GM18907 (cell line): ENCODE data around the gene RPAP2.
A peak's percentile ranks its signal among the peaks of the same experiment; 100 is the strongest.
"Not testable (repeated sequence)": the region's sequence is repeated elsewhere in the genome, so short reads cannot be mapped to it uniquely, and the experiment has no call there.

Source experiments
- ATAC-seq: cut with Tn5 transposase; IDR thresholded peaks from one replicate; pipeline ENCODE4 v1.9.1; 2021; ENCODE audit warnings: mild to moderate bottlenecking, moderate library complexity; ENCODE audit not compliant: unreplicated experiment

Gene RPAP2

DNA sequence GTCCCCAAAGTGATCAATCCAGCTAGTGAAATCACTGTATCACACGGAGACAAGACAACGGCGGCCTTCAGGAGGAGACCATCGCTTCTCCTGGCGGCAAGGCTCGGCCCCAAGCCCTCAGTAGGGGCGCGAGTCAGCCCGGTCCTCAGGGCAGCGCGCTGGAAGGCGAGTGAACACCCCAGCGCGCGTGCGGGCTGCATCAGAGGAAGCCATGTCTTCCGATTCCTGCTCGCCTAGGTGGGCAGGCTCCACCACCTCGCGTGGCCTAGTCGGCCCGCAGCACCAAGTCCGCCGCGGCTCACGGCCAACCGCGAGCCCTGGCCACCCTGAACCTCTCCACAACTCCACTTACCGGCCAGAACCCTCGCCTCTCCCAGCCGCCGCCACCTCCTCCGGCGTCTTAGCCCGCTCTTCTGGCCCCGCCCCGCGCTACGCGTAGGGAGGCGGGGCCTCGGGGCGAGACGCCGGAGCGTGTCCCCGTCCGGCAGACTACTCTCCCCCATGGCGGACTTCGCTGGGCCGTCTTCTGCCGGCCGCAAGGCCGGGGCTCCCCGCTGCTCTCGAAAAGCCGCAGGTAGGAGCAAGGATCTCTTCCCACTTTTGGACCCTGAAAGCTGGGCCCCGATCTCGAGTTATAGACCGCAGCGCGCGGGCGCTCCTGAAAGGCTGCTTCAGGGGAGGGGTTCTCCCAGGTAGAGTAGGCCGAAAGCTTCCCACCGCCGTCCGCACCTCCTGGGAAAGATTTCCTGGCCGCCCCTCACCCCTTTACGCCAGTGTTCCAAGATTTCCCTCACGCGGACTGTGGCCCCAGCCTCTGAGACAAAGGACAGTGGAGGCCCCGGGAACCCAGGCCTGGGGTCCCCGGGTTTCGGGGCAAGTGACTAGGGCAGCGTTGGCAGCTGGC is at the start of gene RPAP2, which contains the start of gene GLMN:
RPAP2 (plus strand) TSS at position 487 of the 904 bp plus-strand sequence; CDS start at position 502, 15 bp downstream.
GLMN (minus strand) TSS at position 415 of the 904 bp plus-strand sequence. CDS start 988 bp downstream, outside the sequence.
- ATAC-seq = peak; percentile 98

DNA sequence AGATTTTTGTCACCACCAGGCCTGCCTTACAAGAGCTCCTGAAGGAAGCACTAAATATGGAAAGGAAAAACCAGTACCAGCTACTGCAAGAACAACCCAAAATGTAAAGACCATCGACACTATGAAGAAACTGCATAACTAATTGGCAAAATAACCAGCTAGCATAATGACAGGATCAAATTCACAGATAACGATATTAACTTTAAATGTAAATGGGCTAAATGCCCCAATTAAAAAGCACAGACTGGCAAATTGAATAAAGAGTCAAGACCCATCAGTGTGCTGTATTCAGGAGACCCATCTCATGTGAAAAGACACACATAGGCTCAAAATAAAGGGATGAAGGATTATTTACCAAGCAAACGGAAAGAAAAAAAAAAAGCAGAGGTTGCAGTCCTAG is 44.1 kb upstream of the RPAP2 start:
- ATAC-seq = not testable (repeated sequence)

DNA sequence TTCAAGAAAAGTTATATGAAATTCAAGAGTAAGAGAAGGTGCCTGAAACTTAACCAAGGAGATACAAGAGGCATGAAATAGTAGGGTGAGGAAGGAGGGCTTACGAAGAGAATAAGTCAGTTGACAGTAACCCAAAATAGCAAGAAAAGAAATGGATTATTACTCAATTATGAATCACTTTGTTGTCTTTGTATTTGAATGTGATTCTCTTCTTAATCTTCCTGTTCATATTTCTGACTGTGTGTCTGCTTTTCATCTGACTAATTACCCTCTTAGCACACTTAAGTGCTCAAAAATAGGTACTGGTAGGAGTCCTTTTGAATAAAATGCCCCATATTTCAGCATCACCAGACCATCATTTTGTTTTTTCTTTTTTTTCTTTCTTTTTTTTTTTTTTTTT is 39.5 kb upstream of the RPAP2 start:
- no peak for ATAC-seq

- no peak for ATAC-seq
Measured at GRCh38 chr1:92262516-92262915, 36.3 kb upstream of the RPAP2 start.

- ATAC-seq = no peak
Measured at GRCh38 chr1:92273039-92273438, 25.8 kb upstream of the RPAP2 start.

- no peak for ATAC-seq
Measured at GRCh38 chr1:92274939-92275338, 23.9 kb upstream of the RPAP2 start.

GRCh38 chr1:92276082-92276481 is 22.8 kb upstream of the RPAP2 start:
- ATAC-seq = no peak

DNA sequence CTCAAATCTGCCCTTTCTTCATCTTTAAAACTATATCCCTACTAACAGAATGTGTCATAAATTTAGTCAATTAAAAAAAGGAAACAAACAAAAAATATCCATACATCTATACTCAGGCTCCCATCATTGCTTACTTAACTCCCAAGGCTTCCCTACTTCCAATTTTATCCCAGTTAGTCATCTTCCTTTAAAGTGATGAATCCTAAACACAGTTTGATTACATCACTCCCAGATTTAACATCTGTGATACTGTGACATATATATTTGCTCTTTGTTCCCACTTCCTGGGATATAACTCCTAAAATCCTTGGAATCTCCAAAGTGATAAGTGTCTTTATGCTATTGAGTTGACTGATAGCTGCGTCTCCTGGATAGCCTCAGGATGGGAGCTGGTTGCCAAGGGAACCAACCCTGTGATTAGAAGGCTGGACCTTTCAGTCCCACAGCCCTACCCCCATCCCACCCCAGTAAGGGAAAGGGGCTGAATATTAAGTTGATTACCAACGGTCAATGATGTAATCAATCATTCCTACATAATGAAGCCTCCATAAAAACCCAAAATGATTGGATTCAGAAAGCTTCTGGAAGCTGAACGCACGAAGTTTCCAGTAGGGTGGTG is 21.6 kb upstream of the RPAP2 start:
- ATAC-seq = no peak

GRCh38 chr1:92279781-92280180 is 19.1 kb upstream of the RPAP2 start:
- not testable (repeated sequence) for ATAC-seq

GRCh38 chr1:92281411-92281810 is 17.4 kb upstream of the RPAP2 start:
- ATAC-seq = not testable (repeated sequence)

GRCh38 chr1:92291372-92291999 is 7.4 kb upstream of the RPAP2 start:
- ATAC-seq = no peak

DNA sequence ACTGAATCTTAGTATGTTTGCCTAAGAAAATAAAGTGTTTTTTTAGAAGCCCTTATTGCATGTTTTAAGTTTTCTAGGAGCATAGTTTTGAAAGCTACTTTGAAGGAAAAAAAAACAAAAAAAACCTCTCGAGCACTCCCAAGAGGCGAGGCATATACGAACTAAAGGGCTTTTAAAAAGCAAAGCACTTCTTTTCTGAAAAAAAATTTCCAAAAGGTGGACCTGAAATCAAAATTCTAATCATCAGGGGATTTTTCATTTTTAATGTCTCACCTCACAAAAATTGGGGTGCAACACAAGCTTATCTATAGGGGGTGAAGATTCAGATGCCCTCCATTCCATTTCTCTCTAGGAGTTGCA is 666 bp upstream of the RPAP2 start:
- ATAC-seq = no peak

DNA sequence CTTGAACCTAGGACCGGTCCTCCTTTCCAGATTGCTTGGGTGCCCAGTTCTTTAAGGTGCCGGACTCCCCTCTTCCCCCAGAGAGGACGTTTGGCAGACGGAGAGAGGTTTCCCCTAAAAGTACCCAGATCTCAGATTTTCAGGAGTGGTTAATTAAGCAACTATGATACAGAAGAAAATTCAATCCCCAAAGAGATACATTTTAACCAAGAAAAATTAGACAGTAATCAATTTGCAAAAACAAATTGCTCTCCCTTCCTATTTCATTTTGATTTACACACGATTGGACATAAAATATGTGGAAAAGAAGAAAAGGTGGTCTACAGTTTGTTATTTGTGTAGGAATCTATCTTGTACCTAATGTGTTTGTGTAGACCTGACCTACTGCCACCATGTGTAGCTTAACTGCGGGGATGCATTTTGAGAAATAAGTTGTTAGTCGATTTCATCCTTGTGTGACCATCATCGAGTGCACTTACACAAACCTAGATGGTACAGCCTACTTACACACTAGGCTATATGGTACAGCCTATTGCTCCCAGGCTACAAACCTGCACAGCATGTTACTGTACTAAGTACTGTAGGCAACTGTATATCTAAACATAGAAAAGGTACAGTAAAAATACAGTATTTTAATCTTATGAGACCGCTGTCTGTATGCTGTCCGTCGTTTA is 755 bp downstream of the RPAP2 start:
- no peak for ATAC-seq

GRCh38 chr1:92301021-92301420 is 2.2 kb downstream of the RPAP2 start:
- ATAC-seq = no peak

- ATAC-seq = no peak
Measured at GRCh38 chr1:92306020-92306419, 7.2 kb downstream of the RPAP2 start.

DNA sequence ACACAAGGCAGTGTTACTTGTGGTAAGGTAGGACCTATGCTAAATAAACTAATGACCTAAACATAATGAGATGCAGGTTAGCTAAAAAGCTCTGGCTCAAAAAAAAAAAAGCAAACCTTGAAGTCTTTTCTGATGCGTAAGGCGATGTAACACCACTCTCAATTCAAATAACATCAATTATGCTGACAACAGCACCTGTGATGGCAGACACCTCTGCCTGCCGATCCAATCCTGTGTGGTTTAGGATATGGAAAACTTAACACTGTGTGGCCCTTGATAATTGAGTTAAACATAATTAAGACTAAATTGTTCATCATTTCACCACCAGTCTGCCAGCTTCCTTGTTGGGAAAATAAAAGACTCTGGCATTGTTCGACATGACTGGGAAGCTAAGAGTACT is 9.1 kb downstream of the RPAP2 start:
- no peak for ATAC-seq

DNA sequence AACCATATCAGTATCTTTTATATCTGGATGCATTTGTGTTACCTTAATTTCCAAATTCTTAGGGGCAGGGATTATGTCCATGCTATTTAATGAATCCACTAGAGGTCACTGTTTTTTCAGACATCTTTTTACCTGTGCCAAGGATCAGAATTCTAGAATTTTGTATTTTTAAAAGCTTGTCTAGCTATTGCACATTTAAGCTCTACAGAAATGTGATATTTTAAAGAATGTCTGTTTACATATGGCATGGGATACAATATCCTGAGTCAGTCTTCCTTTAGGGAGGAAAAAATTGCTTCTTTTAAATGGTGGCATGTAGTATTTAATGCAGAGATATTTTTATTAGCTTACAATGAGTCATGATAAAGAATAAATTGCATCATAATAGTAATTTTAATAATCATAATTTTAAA is 11.3 kb downstream of the RPAP2 start:
- ATAC-seq = no peak

DNA sequence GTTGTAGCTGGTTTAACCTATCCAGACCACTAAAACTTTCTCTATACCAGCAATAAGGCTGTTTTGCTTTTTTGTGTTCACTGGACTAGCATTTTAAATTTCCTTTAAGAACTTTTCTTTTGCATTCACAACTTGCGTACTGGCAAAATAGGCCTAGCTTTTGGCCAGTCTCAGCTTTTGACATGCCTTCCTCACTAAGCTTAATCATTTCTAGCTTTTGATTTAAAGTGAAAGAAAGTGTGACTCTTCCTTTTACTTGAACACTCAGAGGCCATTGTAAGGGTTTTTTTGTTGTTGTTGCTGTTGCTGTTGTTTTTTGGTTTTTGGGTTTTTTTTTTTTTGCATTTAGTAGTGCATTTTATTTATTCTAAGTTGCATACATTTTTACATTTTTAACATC is 15.2 kb downstream of the RPAP2 start:
- no peak for ATAC-seq

GRCh38 chr1:92315766-92316599 is 17.1 kb downstream of the RPAP2 start:
- no peak for ATAC-seq

GRCh38 chr1:92317836-92318493 is 19.1 kb downstream of the RPAP2 start:
- ATAC-seq = no peak
